Hepatic stellate cell (primary cell): ENCODE measurements around the gene ASIC4.

Experiments used
- DNase-seq: peaks from one replicate; pipeline ENCODE4 v3.0.0; 2011; ENCODE audit warnings: low spot score

The ASIC4 gene

GRCh38 chr2:219514196-219514761 is at the start of gene ASIC4:
Gene ASIC4 (plus strand): TSS chr2:219514482. CDS start chr2:219514725, 243 bp downstream.
- DNase-seq, result peak; percentile 66

GRCh38 chr2:219465659-219466561 is 48.4 kb upstream of the ASIC4 start:
- no peak for DNase-seq

GRCh38 chr2:219466816-219467735 is 47.2 kb upstream of the ASIC4 start:
- DNase-seq, result no peak

- DNase-seq, result no peak
These were observed 46.6 kb upstream of the ASIC4 start for GRCh38 chr2:219467736-219468075.

GRCh38 chr2:219468410-219469185 is 45.7 kb upstream of the ASIC4 start:
- no peak for DNase-seq

- DNase-seq, result peak; percentile 90
These were observed 45.0 kb upstream of the ASIC4 start for GRCh38 chr2:219469186-219469724.

GRCh38 chr2:219470429-219470828 is 43.9 kb upstream of the ASIC4 start:
- no peak for DNase-seq

- no peak for DNase-seq
These were observed 42.6 kb upstream of the ASIC4 start for GRCh38 chr2:219471476-219472371.

- DNase-seq, result no peak
These were observed 41.6 kb upstream of the ASIC4 start for GRCh38 chr2:219472629-219473187.

GRCh38 chr2:219473511-219473910 is 40.8 kb upstream of the ASIC4 start:
- no peak for DNase-seq

- DNase-seq, result no peak
These were observed 39.8 kb upstream of the ASIC4 start for GRCh38 chr2:219474285-219475060.

- DNase-seq, result no peak
These were observed 39.0 kb upstream of the ASIC4 start for GRCh38 chr2:219475278-219475677.

- peak; percentile 82 for DNase-seq
These were observed 38.3 kb upstream of the ASIC4 start for GRCh38 chr2:219475697-219476651.

GRCh38 chr2:219476652-219477151 is 37.6 kb upstream of the ASIC4 start:
- DNase-seq, result no peak

- DNase-seq, result no peak
These were observed 37.1 kb upstream of the ASIC4 start for GRCh38 chr2:219477179-219477578.

- DNase-seq, result no peak
These were observed 36.5 kb upstream of the ASIC4 start for GRCh38 chr2:219477815-219478214.

GRCh38 chr2:219478916-219479315 is 35.4 kb upstream of the ASIC4 start:
- no peak for DNase-seq

- no peak for DNase-seq
These were observed 34.3 kb upstream of the ASIC4 start for GRCh38 chr2:219480004-219480403.
